HCT116 (cell line): Measurements from ENCODE around the gene GRIK5. TPM values are rescaled to one million over a fixed set of nuclear protein-coding genes. Genes with fewer than 3 reads are reported as not detected.

ENCODE experiments used
- ATAC-seq: fragments of 200-7000 bp; cut with Tn5 transposase; 2 replicates; pipeline ENCODE4 v1.9.1; 2020; ENCODE audit warnings: mild to moderate bottlenecking, moderate library complexity
- BruUV-seq: library from RNA; stranded (reverse); fragments of 400-500 nt; replicated peaks from 2 replicates; lab custom pipeline; 2021; lab: Mats Ljungman, UMichigan
- CTCF ChIA-PET: fragments of 300-600 bp; sonication (Branson Sonifier 250); formaldehyde crosslinking; loops from one replicate; lab custom pipeline; 2021; ENCODE audit warnings: antibody characterized with exemption; lab: Charles Lee
- POLR2A ChIA-PET: fragments of 300-600, 350-600 bp; sonication (Branson Sonifier 250); formaldehyde crosslinking; loops from one replicate; lab custom pipeline; 2021; ENCODE audit warnings: antibody characterized with exemption; lab: Charles Lee
- RAD21 ChIA-PET, 2 experiments: fragments of 300-600 bp; sonication (Branson Sonifier 250); formaldehyde crosslinking; loops; one replicate each; lab custom pipeline; 2023; ENCODE audit warnings: low total read pairs in 2 of 2; ENCODE audit not compliant: uncharacterized antibody in 2 of 2, unreplicated experiment in 2 of 2, low non-redundant PET in 1 of 2; lab: Charles Lee
- DNase-seq: peaks from one replicate; pipeline ENCODE4 v3.0.0-alpha.2; 2010; ENCODE audit warnings: low read depth, low spot score
- H2AFZ ChIP-seq: fragments of 200-600 bp; shearing (Covaris generic), sonication (generic); 2 replicates; pipeline ENCODE4 v1.6.1; 2017; ENCODE audit warnings: low read depth, mixed run types, mixed read lengths, antibody characterized with exemption, low read length; ENCODE audit not compliant: poor library complexity, severe bottlenecking
- H3K27ac ChIP-seq: 2 replicates; pipeline ENCODE4 v1.5.1; 2012; ENCODE audit warnings: low read depth, low read length
- H3K27me3 ChIP-seq: fragments of 200-600 bp; sonication (generic); 2 replicates; pipeline ENCODE4 v1.6.1; 2016; ENCODE audit warnings: mixed run types, low read length, mixed read lengths; ENCODE audit not compliant: insufficient read depth
- H3K36me3 ChIP-seq, 2 experiments: fragments of 200-500 bp in 1 of 2; fragments of 200-600 bp in 1 of 2; sonication (Bioruptor generic) in 1 of 2; sonication (generic) in 1 of 2; 2 replicates each; pipeline versions ENCODE4 v1.5.1 to v1.6.1; 2014 to 2016; ENCODE audit warnings: low read length in 2 of 2, inconsistent platforms in 1 of 2, mixed read lengths in 1 of 2, mixed run types in 1 of 2; ENCODE audit not compliant: insufficient read depth in 2 of 2, control insufficient read depth in 1 of 2
- H3K4me1 ChIP-seq, 2 experiments: fragments of 200-600 bp in 1 of 2; sonication (generic) in 1 of 2; 2 replicates each; pipeline versions ENCODE4 v1.5.1 to v1.6.1; 2012 to 2017; ENCODE audit warnings: low read length in 2 of 2, inconsistent platforms in 1 of 2, mild to moderate bottlenecking in 1 of 2, mixed read lengths in 1 of 2, mixed run types in 1 of 2, moderate library complexity in 1 of 2; ENCODE audit not compliant: insufficient read depth in 2 of 2, control insufficient read depth in 1 of 2
- H3K4me2 ChIP-seq: fragments of 200-600 bp; sonication (generic); 2 replicates; pipeline ENCODE4 v1.6.1; 2017; ENCODE audit warnings: mixed run types, low read length, mixed read lengths
- H3K4me3 ChIP-seq, 2 experiments: fragments of 200-600 bp in 1 of 2; sonication (generic) in 1 of 2; replicated peaks in 1 of 2; 2 replicates each; pipeline ENCODE4 v1.5.1; 2011 to 2016; ENCODE audit warnings: low read length in 2 of 2, control low read depth in 1 of 2, low read depth in 1 of 2, mild to moderate bottlenecking in 1 of 2, mixed read lengths in 1 of 2, mixed run types in 1 of 2
- H3K79me2 ChIP-seq: fragments of 200-600 bp; sonication (generic); 2 replicates; pipeline ENCODE4 v1.6.1; 2017; ENCODE audit warnings: mild to moderate bottlenecking, mixed run types, low read length, moderate library complexity, mixed read lengths; ENCODE audit not compliant: insufficient read depth
- H3K9ac ChIP-seq: fragments of 200-600 bp; sonication (generic); 2 replicates; pipeline ENCODE4 v1.6.1; 2016; ENCODE audit warnings: low read length, mixed read lengths
- H3K9me2 ChIP-seq: fragments of 200-600 bp; sonication (generic), shearing (Covaris generic); 2 replicates; pipeline ENCODE4 v1.6.1; 2017; ENCODE audit warnings: mixed run types, mild to moderate bottlenecking, moderate library complexity; ENCODE audit not compliant: insufficient read depth
- H3K9me3 ChIP-seq, 2 experiments: fragments of 200-500 bp in 1 of 2; fragments of 200-600 bp in 1 of 2; sonication (Bioruptor generic) in 1 of 2; sonication (generic) in 1 of 2; 2 replicates each; pipeline ENCODE4 v1.6.1; 2014 to 2017; ENCODE audit warnings: low read length in 2 of 2, mixed read lengths in 2 of 2, inconsistent platforms in 1 of 2, low read depth in 1 of 2, mild to moderate bottlenecking in 1 of 2, mixed run types in 1 of 2, moderate library complexity in 1 of 2; ENCODE audit not compliant: control insufficient read depth in 1 of 2, insufficient read depth in 1 of 2
- H4K20me1 ChIP-seq: fragments of 200-600 bp; sonication (generic), shearing (Covaris generic); 2 replicates; pipeline ENCODE4 v1.6.1; 2017; ENCODE audit warnings: mixed run types, mild to moderate bottlenecking, moderate library complexity; ENCODE audit not compliant: insufficient read depth
- CBX3 ChIP-seq: IDR thresholded peaks from 2 replicates; pipeline ENCODE4 v1.6.1; 2012; ENCODE audit warnings: low read depth
- CEBPB ChIP-seq: IDR thresholded peaks from 2 replicates; pipeline ENCODE4 v1.6.1; 2012; ENCODE audit warnings: low read depth
- EGR1 ChIP-seq: IDR thresholded peaks from 2 replicates; pipeline ENCODE4 v1.6.1; 2012; ENCODE audit warnings: low read depth
- ELF1 ChIP-seq: IDR thresholded peaks from 2 replicates; pipeline ENCODE4 v1.6.1; 2012; ENCODE audit warnings: low read depth, borderline replicate concordance
- EZH2 ChIP-seq: fragments of 200-600 bp; sonication (generic); IDR thresholded peaks from 2 replicates; pipeline ENCODE4 v1.6.1; 2017; ENCODE audit warnings: antibody characterized with exemption, mixed run types
- JUND ChIP-seq: IDR thresholded peaks from 2 replicates; pipeline ENCODE4 v1.6.1; 2012
- POLR2A ChIP-seq: IDR thresholded peaks from 2 replicates; pipeline ENCODE4 v1.7.0; 2011; ENCODE audit warnings: borderline replicate concordance; ENCODE audit not compliant: insufficient read depth, insufficient read length; ENCODE audit errors: extremely low read depth
- POLR2AphosphoS5 ChIP-seq: IDR thresholded peaks from 2 replicates; pipeline ENCODE4 v1.6.1; 2011; ENCODE audit warnings: mild to moderate bottlenecking, low read depth, low read length, moderate library complexity
- RAD21 ChIP-seq: IDR thresholded peaks from 2 replicates; pipeline ENCODE4 v1.6.1; 2012; ENCODE audit warnings: low read depth, mild to moderate bottlenecking
- SP1 ChIP-seq: IDR thresholded peaks from 2 replicates; pipeline ENCODE4 v1.6.1; 2012; ENCODE audit warnings: low read depth
- SRF ChIP-seq: IDR thresholded peaks from 2 replicates; pipeline ENCODE4 v1.6.1; 2012; ENCODE audit warnings: low read depth
- YY1 ChIP-seq: IDR thresholded peaks from 2 replicates; pipeline ENCODE4 v1.6.1; 2011; ENCODE audit warnings: low read length, low read depth, moderate library complexity, mild to moderate bottlenecking; ENCODE audit not compliant: insufficient replicate concordance; ENCODE audit errors: extremely low read depth
- ZFX ChIP-seq: fragments of 450-650 bp; IDR thresholded peaks from 2 replicates; pipeline ENCODE4 v1.6.1; 2017
- ZNF274 ChIP-seq: fragments of 200-500 bp; sonication (Bioruptor generic); IDR thresholded peaks from 2 replicates; pipeline ENCODE4 v1.6.1; 2014; ENCODE audit warnings: mild to moderate bottlenecking, low read depth, low read length, inconsistent platforms
- intact Hi-C: fragments of 100-400 bp; cut with micrococcal nuclease; formaldehyde crosslinking; loops from 2 replicates; pipeline ENCODE4 v1.10.0; 2022
- total RNA-seq: library from RNA; stranded (reverse); gene quantifications from one replicate; pipeline ENCODE4 v1.2.1, GENCODE V29; 2021; ENCODE audit not compliant: unreplicated experiment
- TF ChIP-seq, protein P1 (sequence below): IDR thresholded peaks from 2 replicates; pipeline ENCODE4 v1.6.1; 2012
- TF ChIP-seq, protein P2 (sequence below): IDR thresholded peaks from 2 replicates; pipeline ENCODE4 v1.6.1; 2012
- TF ChIP-seq, protein P3 (sequence below): IDR thresholded peaks from 2 replicates; pipeline ENCODE4 v1.6.1; 2012; ENCODE audit warnings: low read depth

The GRIK5 gene
- total RNA-seq, 1 experiment from 2014 or later = 1.7 TPM

DNA sequence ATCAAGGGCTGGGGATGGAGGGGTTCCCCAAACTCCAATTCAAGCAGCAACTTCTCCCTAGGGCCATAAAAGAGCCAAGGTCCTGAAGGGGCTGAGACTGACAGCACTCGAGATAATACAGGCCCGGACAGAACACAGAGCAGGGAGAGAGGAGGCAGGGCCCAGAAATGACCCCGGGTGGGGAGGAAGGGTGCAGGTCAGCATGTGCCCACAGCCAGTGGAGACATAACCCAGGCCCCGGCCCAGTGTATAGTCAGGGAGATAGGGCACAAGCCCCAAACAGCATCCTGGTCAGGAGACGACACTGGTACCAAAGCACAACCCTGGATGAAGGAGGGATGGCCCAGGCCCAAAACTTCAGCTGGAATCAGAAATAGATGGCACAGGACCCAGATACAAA is 47.4 kb downstream of the GRIK5 start:
- H3K9me2 ChIP-seq = no peaks in the 10 kb centered on the region
- no TSS peak for BruUV-seq
- no peak for DNase-seq
- 0 out of 2 replicates have a peak, but pooled peaks cover 4% of the 10 kb centered on the region for H3K27me3 ChIP-seq
- peaks cover 0 to 11% of the 10 kb centered on the region in 2 experiments; a peak in 2 of 4 replicates for H3K4me1 ChIP-seq
- no peak overlapping the region for H3K4me3 ChIP-seq
- no peak for TF ChIP-seq CBX3
- TF ChIP-seq RAD21 = no peak
- no peak for TF ChIP-seq YY1
- no peak for TF ChIP-seq SP1
- TF ChIP-seq ZNF274 = no peak
- TF ChIP-seq POLR2AphosphoS5 = no peak
- no peak for TF ChIP-seq EGR1
- ChIA-PET RAD21 (interaction anchor here in 1 of 2 experiments (0.6 kb wide), 1 partner anchor 59 kb away, joined by 3 read pairs; no protein-coding TSS in a partner anchor), CTCF (interaction anchor here (0.8 to 2.3 kb wide), 3 partner anchors 12 to 25 kb away, joined by 3 to 21 read pairs (median 4); no protein-coding TSS in a partner anchor), POLR2A (no interaction called here)
- H2AFZ ChIP-seq = no peak overlapping the region
- H3K4me2 ChIP-seq = no peak overlapping the region
- H3K36me3 ChIP-seq = no peaks in the 10 kb centered on the region
- H3K9ac ChIP-seq = no peak overlapping the region
- no peaks in the 10 kb centered on the region for H3K9me3 ChIP-seq
- no peaks in the 10 kb centered on the region for H3K79me2 ChIP-seq
- ATAC-seq = no peak
- H3K27ac ChIP-seq = no peak overlapping the region
- intact Hi-C loops = loop anchor here (1.0 kb wide), 1 partner anchor 24 kb away; no protein-coding TSS in a partner anchor
- H4K20me1 ChIP-seq = no peaks in the 10 kb centered on the region

DNA sequence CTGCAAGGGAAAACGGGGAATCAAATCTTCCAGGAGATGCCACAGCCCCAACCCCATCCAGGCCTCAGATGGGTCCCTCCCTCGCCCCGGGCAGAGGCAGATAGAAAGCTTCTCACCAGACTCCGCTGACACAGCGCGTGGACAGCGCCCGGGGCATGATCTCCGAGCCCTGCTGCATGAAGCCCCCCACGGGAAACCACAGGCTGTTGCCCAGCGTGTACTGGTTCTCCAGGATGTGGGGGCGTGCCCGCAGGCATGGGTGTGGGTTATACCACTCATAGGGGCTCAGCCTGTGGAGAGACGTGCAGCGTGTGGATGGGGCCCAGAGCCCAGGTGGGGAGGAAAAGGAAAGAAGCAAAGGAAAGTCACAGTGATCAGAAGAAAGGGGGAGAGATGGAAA is 48.8 kb downstream of the GRIK5 start:
- Histone ChIP-seq H3K27ac (no peak overlapping the region), H3K4me3 (no peak overlapping the region), H3K9me2 (no peaks in the 10 kb centered on the region), H3K27me3 (0 out of 2 replicates have a peak, but pooled peaks cover 4% of the 10 kb centered on the region), H3K4me2 (no peak overlapping the region), H2AFZ (no peak overlapping the region), H4K20me1 (no peaks in the 10 kb centered on the region)
- no peak for DNase-seq
- no peak for ATAC-seq
- TF ChIP-seq ELF1 (no peak), JUND (no peak), YY1 (no peak), EGR1 (no peak), POLR2A (no peak), POLR2AphosphoS5 (no peak), RAD21 (no peak), ZNF274 (no peak), ZFX (no peak), SP1 (no peak), CEBPB (no peak), EZH2 (no peak), SRF (no peak)
- TF ChIP-seq, protein P1, sequence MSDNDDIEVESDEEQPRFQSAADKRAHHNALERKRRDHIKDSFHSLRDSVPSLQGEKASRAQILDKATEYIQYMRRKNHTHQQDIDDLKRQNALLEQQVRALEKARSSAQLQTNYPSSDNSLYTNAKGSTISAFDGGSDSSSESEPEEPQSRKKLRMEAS = no peak
- TF ChIP-seq, protein P2, sequence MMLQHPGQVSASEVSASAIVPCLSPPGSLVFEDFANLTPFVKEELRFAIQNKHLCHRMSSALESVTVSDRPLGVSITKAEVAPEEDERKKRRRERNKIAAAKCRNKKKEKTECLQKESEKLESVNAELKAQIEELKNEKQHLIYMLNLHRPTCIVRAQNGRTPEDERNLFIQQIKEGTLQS = no peak
- TF ChIP-seq, protein P3, sequence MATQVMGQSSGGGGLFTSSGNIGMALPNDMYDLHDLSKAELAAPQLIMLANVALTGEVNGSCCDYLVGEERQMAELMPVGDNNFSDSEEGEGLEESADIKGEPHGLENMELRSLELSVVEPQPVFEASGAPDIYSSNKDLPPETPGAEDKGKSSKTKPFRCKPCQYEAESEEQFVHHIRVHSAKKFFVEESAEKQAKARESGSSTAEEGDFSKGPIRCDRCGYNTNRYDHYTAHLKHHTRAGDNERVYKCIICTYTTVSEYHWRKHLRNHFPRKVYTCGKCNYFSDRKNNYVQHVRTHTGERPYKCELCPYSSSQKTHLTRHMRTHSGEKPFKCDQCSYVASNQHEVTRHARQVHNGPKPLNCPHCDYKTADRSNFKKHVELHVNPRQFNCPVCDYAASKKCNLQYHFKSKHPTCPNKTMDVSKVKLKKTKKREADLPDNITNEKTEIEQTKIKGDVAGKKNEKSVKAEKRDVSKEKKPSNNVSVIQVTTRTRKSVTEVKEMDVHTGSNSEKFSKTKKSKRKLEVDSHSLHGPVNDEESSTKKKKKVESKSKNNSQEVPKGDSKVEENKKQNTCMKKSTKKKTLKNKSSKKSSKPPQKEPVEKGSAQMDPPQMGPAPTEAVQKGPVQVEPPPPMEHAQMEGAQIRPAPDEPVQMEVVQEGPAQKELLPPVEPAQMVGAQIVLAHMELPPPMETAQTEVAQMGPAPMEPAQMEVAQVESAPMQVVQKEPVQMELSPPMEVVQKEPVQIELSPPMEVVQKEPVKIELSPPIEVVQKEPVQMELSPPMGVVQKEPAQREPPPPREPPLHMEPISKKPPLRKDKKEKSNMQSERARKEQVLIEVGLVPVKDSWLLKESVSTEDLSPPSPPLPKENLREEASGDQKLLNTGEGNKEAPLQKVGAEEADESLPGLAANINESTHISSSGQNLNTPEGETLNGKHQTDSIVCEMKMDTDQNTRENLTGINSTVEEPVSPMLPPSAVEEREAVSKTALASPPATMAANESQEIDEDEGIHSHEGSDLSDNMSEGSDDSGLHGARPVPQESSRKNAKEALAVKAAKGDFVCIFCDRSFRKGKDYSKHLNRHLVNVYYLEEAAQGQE = no peak
- TF ChIP-seq, all 23 proteins: peak for 0
- ChIA-PET RAD21 (no interaction called here), CTCF (interaction anchor here (1.8 kb wide), 1 partner anchor 14 kb away, joined by 10 read pairs; no protein-coding TSS in a partner anchor), POLR2A (no interaction called here)
- BruUV-seq = no TSS peak
- intact Hi-C loops = no loop called here
- peaks cover 0 to 11% of the 10 kb centered on the region in 2 experiments; a peak in 2 of 4 replicates for H3K4me1 ChIP-seq
- no peak overlapping the region for H3K9ac ChIP-seq
- no peaks in the 10 kb centered on the region for H3K9me3 ChIP-seq
- no peaks in the 10 kb centered on the region for H3K36me3 ChIP-seq
- H3K79me2 ChIP-seq = no peaks in the 10 kb centered on the region
